NK-92 treated with Interleukin-12 subunit alpha and Interleukin-12 subunit beta, amount 100 ng/mL, for 24 hours (cell line): Measurements from ENCODE around the gene MDM2.

Source experiments
- DNase-seq: peaks from one replicate; lab custom pipeline; 2025; lab: John Stamatoyannopoulos, UW

The MDM2 gene

GRCh38 chr12:68807576-68808387 lies at the start of gene MDM2:
Gene MDM2, plus strand, starts transcription at chr12:68808177. Its CDS starts 301 bp downstream, at chr12:68808478.
- DNase-seq = peak; percentile 92

GRCh38 chr12:68759852-68760251 lies 48.1 kb upstream of the MDM2 start:
- no peak for DNase-seq

- DNase-seq = no peak
Observed at GRCh38 chr12:68760806-68761441, 47.1 kb upstream of the MDM2 start.

GRCh38 chr12:68761442-68761812 lies 46.5 kb upstream of the MDM2 start:
- no peak for DNase-seq

- DNase-seq = no peak
Observed at GRCh38 chr12:68761901-68762630, 45.9 kb upstream of the MDM2 start.

GRCh38 chr12:68762691-68763090 lies 45.3 kb upstream of the MDM2 start:
- no peak for DNase-seq

GRCh38 chr12:68765696-68766095 lies 42.3 kb upstream of the MDM2 start:
- DNase-seq = no peak

GRCh38 chr12:68766646-68767045 lies 41.3 kb upstream of the MDM2 start:
- DNase-seq = no peak

GRCh38 chr12:68767191-68767590 lies 40.8 kb upstream of the MDM2 start:
- no peak for DNase-seq

GRCh38 chr12:68768431-68768939 lies 39.5 kb upstream of the MDM2 start:
- no peak for DNase-seq

GRCh38 chr12:68769941-68770340 lies 38.0 kb upstream of the MDM2 start:
- DNase-seq = no peak

- DNase-seq = no peak
Observed at GRCh38 chr12:68771223-68771925, 36.6 kb upstream of the MDM2 start.

GRCh38 chr12:68772714-68773113 lies 35.3 kb upstream of the MDM2 start:
- no peak for DNase-seq

GRCh38 chr12:68773582-68773981 lies 34.4 kb upstream of the MDM2 start:
- no peak for DNase-seq

GRCh38 chr12:68775121-68775630 lies 32.8 kb upstream of the MDM2 start:
- DNase-seq = no peak

GRCh38 chr12:68776976-68777610 lies 30.9 kb upstream of the MDM2 start:
- no peak for DNase-seq

GRCh38 chr12:68779280-68779679 lies 28.7 kb upstream of the MDM2 start:
- DNase-seq = no peak

- no peak for DNase-seq
Observed at GRCh38 chr12:68780731-68781130, 27.2 kb upstream of the MDM2 start.

GRCh38 chr12:68781728-68782127 lies 26.2 kb upstream of the MDM2 start:
- no peak for DNase-seq

GRCh38 chr12:68784015-68784414 lies 24.0 kb upstream of the MDM2 start:
- DNase-seq = no peak

GRCh38 chr12:68785358-68785757 lies 22.6 kb upstream of the MDM2 start:
- no peak for DNase-seq
